Keratinocyte (primary cell): Measurements from ENCODE around the gene FAT1. TPM values are rescaled to one million over a fixed set of nuclear protein-coding genes. Genes with fewer than 3 reads are reported as not detected.

Experiments used
- DNase-seq: peaks from one replicate; pipeline ENCODE4 v3.0.0-alpha.2; 2011; ENCODE audit warnings: low read depth, missing footprints, low spot score
- FAIRE-seq: peaks from 2 replicates; lab custom pipeline; 2011; peaks lifted over from hg19 to GRCh38; lab: Jason Lieb, UNC
- H2AFZ ChIP-seq: 2 replicates; pipeline ENCODE4 v1.6.0; 2012; ENCODE audit warnings: low read length, control low read depth, inconsistent platforms; ENCODE audit not compliant: control insufficient read depth
- H3K27ac ChIP-seq: 2 replicates; pipeline ENCODE4 v1.5.1; 2011; ENCODE audit warnings: low read length; ENCODE audit not compliant: control insufficient read depth, insufficient read depth
- H3K27me3 ChIP-seq: 3 replicates; pipeline ENCODE4 v1.6.0; 2011; ENCODE audit warnings: low read length; ENCODE audit not compliant: control insufficient read depth, insufficient read depth; ENCODE audit errors: extremely low read depth
- H3K36me3 ChIP-seq, 2 experiments: 2 replicates in 1 of 2; 3 replicates in 1 of 2; pipeline ENCODE4 v1.5.1; 2011; ENCODE audit warnings: low read length in 2 of 2, mild to moderate bottlenecking in 1 of 2; ENCODE audit not compliant: control insufficient read depth in 2 of 2, insufficient read depth in 2 of 2; ENCODE audit errors: extremely low read depth in 1 of 2
- H3K4me1 ChIP-seq: 3 replicates; pipeline ENCODE4 v1.5.1; 2011; ENCODE audit warnings: low read length; ENCODE audit not compliant: control insufficient read depth, insufficient read depth; ENCODE audit errors: extremely low read depth
- H3K4me2 ChIP-seq: 3 replicates; pipeline ENCODE4 v1.6.0; 2011; ENCODE audit warnings: low read depth, low read length; ENCODE audit not compliant: control insufficient read depth, insufficient read depth; ENCODE audit errors: extremely low read depth
- H3K4me3 ChIP-seq, 3 experiments: fragments of 200-600 bp in 1 of 3; sonication (generic) in 1 of 3; 2 replicates in 2 of 3; 3 replicates in 1 of 3; pipeline ENCODE4 v1.5.1; 2011 to 2016; ENCODE audit warnings: low read length in 3 of 3, mild to moderate bottlenecking in 3 of 3, control low read depth in 2 of 3, inconsistent platforms in 1 of 3, low read depth in 1 of 3, mixed read lengths in 1 of 3, mixed run types in 1 of 3, moderate library complexity in 1 of 3; ENCODE audit not compliant: control insufficient read depth in 2 of 3, insufficient read depth in 2 of 3; ENCODE audit errors: extremely low read depth in 1 of 3
- H3K79me2 ChIP-seq: 2 replicates; pipeline ENCODE4 v1.6.0; 2012; ENCODE audit warnings: low read length; ENCODE audit not compliant: control insufficient read depth, insufficient read depth
- H3K9ac ChIP-seq: 3 replicates; pipeline ENCODE4 v1.6.0; 2011; ENCODE audit warnings: low read length; ENCODE audit not compliant: control insufficient read depth, insufficient read depth; ENCODE audit errors: extremely low read depth
- H3K9me1 ChIP-seq: 3 replicates; pipeline ENCODE4 v1.6.0; 2011; ENCODE audit warnings: low read length; ENCODE audit not compliant: control insufficient read depth, insufficient read depth; ENCODE audit errors: extremely low read depth
- H3K9me3 ChIP-seq: 2 replicates; pipeline ENCODE4 v1.5.1; 2012; ENCODE audit warnings: low read depth, low read length; ENCODE audit not compliant: control insufficient read depth
- H4K20me1 ChIP-seq: 3 replicates; pipeline ENCODE4 v1.6.0; 2011; ENCODE audit warnings: low read length; ENCODE audit not compliant: control insufficient read depth, insufficient read depth; ENCODE audit errors: extremely low read depth
- CTCF ChIP-seq, 3 experiments: IDR thresholded peaks in 1 of 3; conservative IDR thresholded peaks in 1 of 3; optimal IDR thresholded peaks in 1 of 3; 2 replicates in 2 of 3; 3 replicates in 1 of 3; pipeline versions ENCODE3 to v1.5.1; 2011; ENCODE audit warnings: low read length in 3 of 3, mild to moderate bottlenecking in 3 of 3, moderate library complexity in 2 of 3, control low read depth in 1 of 3, inconsistent platforms in 1 of 3; ENCODE audit not compliant: insufficient read depth in 2 of 3; ENCODE audit errors: extremely low read depth in 1 of 3
- EZH2 ChIP-seq: IDR thresholded peaks from one replicate; pipeline ENCODE4 v1.6.1; 2012; ENCODE audit warnings: inconsistent platforms, mild to moderate bottlenecking, low read length, moderate library complexity
- dilution Hi-C: fragments of 300-500 bp; cut with MboI; formaldehyde crosslinking; loops from one replicate; pipeline ENCODE4 v1.7.0; 2020; ENCODE audit warnings: low sequenced_read_pairs; ENCODE audit not compliant: extremely low pct_ligation_motif_present
- polyA plus RNA-seq, 5 experiments: library from polyadenylated mRNA; depleted of rRNA in 3 of 5; stranded (reverse) in 3 of 5; stranded (forward) in 1 of 5; unstranded in 1 of 5; fragments of >200 nt; gene quantifications; 1 replicate in 1 of 5; 2 replicates in 3 of 5; 3 replicates in 1 of 5; pipeline versions ENCODE4 v1.2.1 to v1.2.3, GENCODE V29; 2011 to 2012; ENCODE audit warnings: missing spikeins in 2 of 5, low read depth in 1 of 5, low replicate concordance in 1 of 5

FAT1 gene
- polyA plus RNA-seq, 1 donor (not counting 4 experiments of a cell fraction or from before 2014, with no cell fraction given): 329 TPM

DNA sequence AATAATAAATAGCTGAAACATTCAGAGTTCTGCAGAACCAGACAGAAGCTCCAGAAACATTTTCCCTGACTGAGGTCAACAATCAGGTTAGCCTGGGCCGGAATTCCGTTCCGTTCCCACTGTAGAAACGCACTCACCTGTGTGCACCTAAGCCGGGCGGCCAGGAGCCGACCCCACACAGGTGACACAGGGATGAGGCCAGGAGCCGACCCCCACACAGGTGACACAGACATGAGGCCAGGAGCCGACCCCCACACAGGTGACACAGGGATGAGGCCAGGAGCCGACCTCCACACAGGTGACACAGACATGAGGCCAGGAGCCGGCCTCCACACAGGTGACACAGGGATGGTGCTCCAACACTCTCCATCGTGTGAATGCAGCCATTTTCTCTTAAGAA, 21.9 kb downstream of the FAT1 start:
- no peak overlapping the region for H3K9ac ChIP-seq
- H3K9me1 ChIP-seq: peaks cover 14% of the 10 kb centered on the region
- H3K36me3 ChIP-seq: peaks cover 42 to 72% of the 10 kb centered on the region in 2 experiments
- H3K4me1 ChIP-seq: peaks cover 24% of the 10 kb centered on the region
- H3K79me2 ChIP-seq: peaks cover 100% of the 10 kb centered on the region
- dilution Hi-C loops: no loop called here
- no peak overlapping the region for H3K27ac ChIP-seq
- FAIRE-seq (no peak), DNase-seq (no peak)
- no peaks in the 10 kb centered on the region for H3K9me3 ChIP-seq
- no peak overlapping the region for H3K4me2 ChIP-seq
- no peak overlapping the region for H2AFZ ChIP-seq
- H3K27me3 ChIP-seq: no peaks in the 10 kb centered on the region
- peaks cover 96% of the 10 kb centered on the region for H4K20me1 ChIP-seq
- no peak overlapping the region for H3K4me3 ChIP-seq
- TF ChIP-seq CTCF (optimal IDR thresholded peaks at IDR 0.05 in 1 of 3, IDR thresholded peaks at IDR 0.05 in 1 of 3, conservative IDR thresholded peaks at IDR 0.05 in 1 of 3; ENCODE audit: extremely low read depth in 1 of 3, insufficient read depth in 2 of 3, low read length in 3 of 3) (no peak), EZH2 (no peak)

GRCh38 chr4:186701273-186701672, 22.4 kb downstream of the FAT1 start:
- Histone ChIP-seq H3K4me2 (no peak overlapping the region), H3K36me3 (peaks cover 37 to 69% of the 10 kb centered on the region in 2 experiments), H3K9me1 (peaks cover 12% of the 10 kb centered on the region), H4K20me1 (peaks cover 96% of the 10 kb centered on the region), H3K9me3 (no peaks in the 10 kb centered on the region), H3K9ac (no peak overlapping the region), H2AFZ (no peak overlapping the region), H3K27ac (peak overlapping the region; percentile 6), H3K27me3 (no peaks in the 10 kb centered on the region), H3K79me2 (peaks cover 100% of the 10 kb centered on the region), H3K4me1 (peaks cover 24% of the 10 kb centered on the region), H3K4me3 (no peak overlapping the region)
- TF ChIP-seq CTCF (optimal IDR thresholded peaks at IDR 0.05 in 1 of 3, IDR thresholded peaks at IDR 0.05 in 1 of 3, conservative IDR thresholded peaks at IDR 0.05 in 1 of 3; ENCODE audit: extremely low read depth in 1 of 3, insufficient read depth in 2 of 3, low read length in 3 of 3): no peak
- TF ChIP-seq EZH2: no peak
- DNase-seq (no peak), FAIRE-seq (no peak)
- dilution Hi-C loops: no loop called here
